Ishikawa (cell line): ENCODE measurements around the gene LLCFC1.

Experiments used
- CEBPB ChIP-seq: IDR thresholded peaks from 2 replicates; pipeline ENCODE4 v1.6.1; 2012
- CREB1 ChIP-seq: IDR thresholded peaks from 2 replicates; pipeline ENCODE4 v1.6.1; 2012; ENCODE audit warnings: low read depth
- EGR1 ChIP-seq: IDR thresholded peaks from 2 replicates; pipeline ENCODE4 v1.6.1; 2012
- EP300 ChIP-seq: IDR thresholded peaks from 2 replicates; pipeline ENCODE4 v1.6.1; 2012; ENCODE audit warnings: borderline replicate concordance
- FOXM1 ChIP-seq: IDR thresholded peaks from 2 replicates; pipeline ENCODE4 v1.6.1; 2012; ENCODE audit warnings: low read depth, borderline replicate concordance
- MAX ChIP-seq: IDR thresholded peaks from 2 replicates; pipeline ENCODE4 v1.6.1; 2012
- NFIC ChIP-seq: IDR thresholded peaks from 2 replicates; pipeline ENCODE4 v1.6.1; 2012
- RAD21 ChIP-seq: IDR thresholded peaks from 2 replicates; pipeline ENCODE4 v1.6.1; 2012; ENCODE audit warnings: low read depth
- REST ChIP-seq: IDR thresholded peaks from 2 replicates; pipeline ENCODE4 v1.6.1; 2012; ENCODE audit warnings: low read depth, mild to moderate bottlenecking
- TAF1 ChIP-seq: IDR thresholded peaks from 2 replicates; pipeline ENCODE4 v1.6.1; 2012; ENCODE audit warnings: low read depth, mild to moderate bottlenecking
- TCF12 ChIP-seq: IDR thresholded peaks from 2 replicates; pipeline ENCODE4 v1.6.1; 2012; ENCODE audit warnings: low read depth
- TEAD4 ChIP-seq: IDR thresholded peaks from 2 replicates; pipeline ENCODE4 v1.6.1; 2012
- USF1 ChIP-seq: IDR thresholded peaks from 2 replicates; pipeline ENCODE4 v1.6.1; 2012
- YY1 ChIP-seq: IDR thresholded peaks from 2 replicates; pipeline ENCODE4 v1.6.1; 2012; ENCODE audit warnings: low read depth
- ZBTB7A ChIP-seq: IDR thresholded peaks from 2 replicates; pipeline ENCODE4 v1.6.1; 2012; ENCODE audit warnings: low read depth

Gene LLCFC1

GRCh38 chr7:142918901-142919300 is 20.4 kb upstream of the LLCFC1 start:
- no peak for TF ChIP-seq EGR1
- TF ChIP-seq ZBTB7A, result no peak
- no peak for TF ChIP-seq EP300
- no peak for TF ChIP-seq FOXM1
- no peak for TF ChIP-seq USF1

GRCh38 chr7:142919656-142920055 is 19.6 kb upstream of the LLCFC1 start:
- TF ChIP-seq EP300, result no peak
- no peak for TF ChIP-seq EGR1
- TF ChIP-seq MAX, result no peak
- no peak for TF ChIP-seq FOXM1
- no peak for TF ChIP-seq YY1
- TF ChIP-seq TEAD4, result no peak
- TF ChIP-seq NFIC, result no peak
- no peak for TF ChIP-seq TCF12
- TF ChIP-seq ZBTB7A, result no peak
- no peak for TF ChIP-seq REST
- TF ChIP-seq CEBPB, result no peak
- TF ChIP-seq USF1, result no peak
- no peak for TF ChIP-seq CREB1
- TF ChIP-seq RAD21, result no peak
- TF ChIP-seq TAF1, result no peak

- TF ChIP-seq RAD21, result no peak
- no peak for TF ChIP-seq TCF12
- TF ChIP-seq MAX, result no peak
- no peak for TF ChIP-seq USF1
- TF ChIP-seq ZBTB7A, result no peak
- TF ChIP-seq EGR1, result no peak
- no peak for TF ChIP-seq NFIC
- no peak for TF ChIP-seq CEBPB
- no peak for TF ChIP-seq YY1
Measured at GRCh38 chr7:142923391-142923790, 15.9 kb upstream of the LLCFC1 start.

GRCh38 chr7:142925413-142925812 is 13.9 kb upstream of the LLCFC1 start:
- no peak for TF ChIP-seq TCF12
- TF ChIP-seq TAF1, result no peak
- TF ChIP-seq TEAD4, result no peak
- no peak; the same call in 1 of the 2 replicates for TF ChIP-seq RAD21
- TF ChIP-seq NFIC, result no peak
- TF ChIP-seq FOXM1, result no peak
- TF ChIP-seq ZBTB7A, result no peak
- TF ChIP-seq CEBPB, result no peak
- no peak for TF ChIP-seq REST
- no peak; the same call in 1 of the 2 replicates for TF ChIP-seq USF1
- no peak for TF ChIP-seq CREB1
- TF ChIP-seq YY1, result no peak
- TF ChIP-seq EGR1, result no peak
- no peak for TF ChIP-seq MAX

- no peak for TF ChIP-seq CEBPB
- no peak for TF ChIP-seq ZBTB7A
- TF ChIP-seq TAF1, result no peak
- no peak for TF ChIP-seq EP300
- no peak for TF ChIP-seq CREB1
- no peak for TF ChIP-seq YY1
- TF ChIP-seq TCF12, result no peak
- TF ChIP-seq EGR1, result no peak
- no peak for TF ChIP-seq FOXM1
- TF ChIP-seq USF1, result no peak
- TF ChIP-seq NFIC, result no peak
- no peak for TF ChIP-seq RAD21
- TF ChIP-seq REST, result no peak
- TF ChIP-seq MAX, result no peak
- no peak for TF ChIP-seq TEAD4
Measured at GRCh38 chr7:142927085-142927745, 12.1 kb upstream of the LLCFC1 start.
